SU-DHL-6 (cell line): ENCODE data around the gene ACKR3.

ENCODE experiments used
- H2AFZ ChIP-seq: fragments of 200-600 bp; sonication (generic); 2 replicates; pipeline ENCODE4 v1.6.1; 2014; ENCODE audit warnings: low read depth, mild to moderate bottlenecking, moderate library complexity, mixed read lengths, antibody characterized with exemption, low read length; ENCODE audit not compliant: severe bottlenecking
- H3F3A ChIP-seq: fragments of 200-600 bp; shearing (Covaris generic); 2 replicates; pipeline ENCODE4 v1.6.0; 2016; ENCODE audit warnings: antibody characterized with exemption, mild to moderate bottlenecking; ENCODE audit not compliant: insufficient read depth
- H3K27ac ChIP-seq: fragments of 200-600 bp; sonication (generic); 2 replicates; pipeline ENCODE4 v1.5.1; 2016; ENCODE audit warnings: low read depth, mild to moderate bottlenecking, low read length, moderate library complexity, mixed read lengths
- H3K27me3 ChIP-seq: fragments of 200-600 bp; sonication (generic), shearing (Covaris generic); 2 replicates; pipeline ENCODE4 v1.6.0; 2014; ENCODE audit warnings: mild to moderate bottlenecking, low read length
- H3K36me3 ChIP-seq: fragments of 200-600 bp; sonication (generic); 2 replicates; pipeline ENCODE4 v1.6.1; 2014; ENCODE audit warnings: mild to moderate bottlenecking, low read length, mixed read lengths
- H3K4me2 ChIP-seq: fragments of 300-600, 200-600 bp; shearing (Covaris generic), sonication (generic); 2 replicates; pipeline ENCODE4 v1.6.0; 2014; ENCODE audit warnings: low read length, low read depth, mild to moderate bottlenecking; ENCODE audit not compliant: poor library complexity, severe bottlenecking
- H3K4me3 ChIP-seq: fragments of 200-600 bp; sonication (generic); 2 replicates; pipeline ENCODE4 v1.5.1; 2014; ENCODE audit warnings: antibody characterized with exemption, low read length, mild to moderate bottlenecking, mixed read lengths; ENCODE audit not compliant: insufficient read depth, poor library complexity, severe bottlenecking
- H3K79me2 ChIP-seq: fragments of 200-600 bp; sonication (generic); 2 replicates; pipeline ENCODE4 v1.6.1; 2014; ENCODE audit warnings: mild to moderate bottlenecking, low read length, moderate library complexity; ENCODE audit not compliant: insufficient read depth
- H3K9ac ChIP-seq: fragments of 200-600 bp; sonication (generic); 2 replicates; pipeline ENCODE4 v1.7.0; 2014; ENCODE audit warnings: mild to moderate bottlenecking, low read length
- H3K9me2 ChIP-seq: fragments of 200-600 bp; sonication (generic); replicated peaks from 2 replicates; pipeline ENCODE4 v1.6.1; 2014; ENCODE audit warnings: low read length; ENCODE audit not compliant: insufficient read depth
- H3K9me3 ChIP-seq: fragments of 200-600 bp; sonication (generic); 2 replicates; pipeline ENCODE4 v1.6.1; 2014; ENCODE audit warnings: low read length, mixed read lengths; ENCODE audit not compliant: insufficient read depth
- H4K20me1 ChIP-seq: fragments of 200-600 bp; sonication (generic); 2 replicates; pipeline ENCODE4 v1.6.1; 2014; ENCODE audit warnings: low read depth, mild to moderate bottlenecking, antibody characterized with exemption, low read length, moderate library complexity, mixed read lengths
- EZH2phosphoT487 ChIP-seq: fragments of 200-600 bp; sonication (generic), shearing (Covaris generic); conservative IDR thresholded peaks from 2 replicates; pipeline ENCODE4 v1.6.1; 2018; ENCODE audit warnings: mild to moderate bottlenecking, antibody characterized with exemption, low read length, moderate library complexity, mixed read lengths
- TF ChIP-seq, protein P1 (sequence below): fragments of 200-600 bp; sonication (generic); IDR thresholded peaks from one replicate; pipeline ENCODE4 v1.5.1; 2017; ENCODE audit warnings: antibody characterized with exemption, mild to moderate bottlenecking, low read length, moderate library complexity; ENCODE audit not compliant: insufficient read depth, poor library complexity, severe bottlenecking

The ACKR3 gene

DNA sequence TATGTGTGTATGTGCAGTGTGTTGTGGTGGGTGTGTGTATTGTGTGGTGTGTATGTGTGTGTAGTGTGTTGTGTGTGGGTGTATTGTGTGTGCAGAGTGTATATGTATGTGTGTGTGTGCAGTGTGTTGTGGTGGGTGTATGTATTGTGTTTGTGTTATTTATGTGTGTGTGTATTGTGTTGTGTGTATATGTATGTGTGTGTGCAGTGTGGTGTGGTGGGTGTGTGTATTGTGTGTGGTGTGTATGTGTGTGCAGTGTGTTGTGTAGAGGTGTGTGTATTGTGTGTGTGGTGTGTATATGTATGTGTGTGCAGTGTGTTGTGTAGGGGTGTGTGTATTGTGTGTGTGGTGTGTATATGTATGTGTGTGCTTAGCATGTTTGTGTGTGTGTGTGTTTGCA is 24.3 kb downstream of the ACKR3 start:
- TF ChIP-seq, protein P1, sequence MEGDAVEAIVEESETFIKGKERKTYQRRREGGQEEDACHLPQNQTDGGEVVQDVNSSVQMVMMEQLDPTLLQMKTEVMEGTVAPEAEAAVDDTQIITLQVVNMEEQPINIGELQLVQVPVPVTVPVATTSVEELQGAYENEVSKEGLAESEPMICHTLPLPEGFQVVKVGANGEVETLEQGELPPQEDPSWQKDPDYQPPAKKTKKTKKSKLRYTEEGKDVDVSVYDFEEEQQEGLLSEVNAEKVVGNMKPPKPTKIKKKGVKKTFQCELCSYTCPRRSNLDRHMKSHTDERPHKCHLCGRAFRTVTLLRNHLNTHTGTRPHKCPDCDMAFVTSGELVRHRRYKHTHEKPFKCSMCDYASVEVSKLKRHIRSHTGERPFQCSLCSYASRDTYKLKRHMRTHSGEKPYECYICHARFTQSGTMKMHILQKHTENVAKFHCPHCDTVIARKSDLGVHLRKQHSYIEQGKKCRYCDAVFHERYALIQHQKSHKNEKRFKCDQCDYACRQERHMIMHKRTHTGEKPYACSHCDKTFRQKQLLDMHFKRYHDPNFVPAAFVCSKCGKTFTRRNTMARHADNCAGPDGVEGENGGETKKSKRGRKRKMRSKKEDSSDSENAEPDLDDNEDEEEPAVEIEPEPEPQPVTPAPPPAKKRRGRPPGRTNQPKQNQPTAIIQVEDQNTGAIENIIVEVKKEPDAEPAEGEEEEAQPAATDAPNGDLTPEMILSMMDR: no peak
- no peak for TF ChIP-seq EZH2phosphoT487
- H3K9me3 ChIP-seq: peaks cover 8% of the 10 kb centered on the region; the same call in 1 of the 2 replicates

DNA sequence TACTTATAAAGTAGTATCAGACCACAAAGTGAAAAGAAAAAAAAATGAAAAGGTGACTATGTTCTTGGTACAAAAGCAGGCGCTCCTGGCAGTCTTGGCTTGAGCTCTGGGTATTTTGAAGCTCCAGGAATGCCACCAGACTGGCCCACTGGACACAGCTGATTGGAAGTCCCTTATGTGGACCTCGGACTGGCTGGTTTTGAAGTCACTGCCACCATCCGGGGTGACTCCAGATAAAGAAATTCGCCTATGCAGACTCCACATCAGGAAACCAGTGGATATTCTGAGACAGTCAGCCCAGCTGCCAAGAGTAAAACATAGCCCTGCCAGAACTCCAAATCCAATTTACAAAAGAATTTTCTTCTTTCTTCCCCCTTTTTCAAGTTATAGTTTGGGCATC is 28.0 kb downstream of the ACKR3 start:
- no peaks in the 10 kb centered on the region for H4K20me1 ChIP-seq
- no peaks in the 10 kb centered on the region for H3F3A ChIP-seq
- no peak overlapping the region for H2AFZ ChIP-seq
- H3K4me3 ChIP-seq: no peak overlapping the region
- H3K9me3 ChIP-seq: peaks cover 8% of the 10 kb centered on the region; the same call in 1 of the 2 replicates
- H3K27me3 ChIP-seq: no peaks in the 10 kb centered on the region
- TF ChIP-seq EZH2phosphoT487: no peak
- TF ChIP-seq, protein P1: no peak
- no peak overlapping the region for H3K27ac ChIP-seq
- H3K36me3 ChIP-seq: no peaks in the 10 kb centered on the region
- H3K79me2 ChIP-seq: no peaks in the 10 kb centered on the region
- H3K9me2 ChIP-seq: no peaks in the 10 kb centered on the region
- H3K9ac ChIP-seq: no peak overlapping the region
- H3K4me2 ChIP-seq: no peak overlapping the region

More for the DNA sequence above, 24.3 kb downstream of the ACKR3 start:
- H4K20me1 ChIP-seq: no peaks in the 10 kb centered on the region
- no peak overlapping the region for H3K27ac ChIP-seq
- no peak overlapping the region for H3K9ac ChIP-seq
- no peak overlapping the region for H2AFZ ChIP-seq
- no peaks in the 10 kb centered on the region for H3K9me2 ChIP-seq
- no peaks in the 10 kb centered on the region for H3K27me3 ChIP-seq
- H3K79me2 ChIP-seq: no peaks in the 10 kb centered on the region
- no peaks in the 10 kb centered on the region for H3K36me3 ChIP-seq
- H3K4me3 ChIP-seq: no peak overlapping the region
- no peak overlapping the region for H3K4me2 ChIP-seq
- no peaks in the 10 kb centered on the region for H3F3A ChIP-seq

DNA sequence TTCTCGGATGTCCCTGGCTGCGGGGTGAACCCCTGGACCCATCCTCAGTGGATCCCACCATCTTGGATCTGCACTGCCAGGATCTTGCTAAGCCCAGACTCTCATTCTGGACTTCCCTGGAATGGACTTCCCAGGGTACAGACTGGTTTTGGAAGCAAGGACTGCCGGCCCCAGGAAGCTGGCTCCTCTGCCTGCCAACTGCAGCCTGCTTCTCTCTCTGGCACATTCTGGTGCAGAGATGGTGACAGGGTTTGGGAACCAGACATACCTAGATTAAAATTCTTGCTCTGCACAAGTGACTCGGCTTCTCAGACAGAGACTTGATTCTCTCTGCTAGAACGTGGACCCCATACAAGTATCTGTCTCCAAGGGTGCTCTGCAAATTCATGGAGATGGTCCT is 29.4 kb downstream of the ACKR3 start:
- Histone ChIP-seq H3K36me3 (no peaks in the 10 kb centered on the region), H3K4me3 (no peak overlapping the region), H3K4me2 (no peak overlapping the region), H3K9me2 (no peaks in the 10 kb centered on the region), H3F3A (no peaks in the 10 kb centered on the region), H3K79me2 (no peaks in the 10 kb centered on the region), H3K27me3 (no peaks in the 10 kb centered on the region), H2AFZ (no peak overlapping the region), H4K20me1 (no peaks in the 10 kb centered on the region), H3K9me3 (peaks cover under 1% of the 10 kb centered on the region; the same call in 1 of the 2 replicates), H3K27ac (no peak overlapping the region), H3K9ac (no peak overlapping the region)
- TF ChIP-seq, protein P1: no peak
- no peak for TF ChIP-seq EZH2phosphoT487
